H1 (cell line): ENCODE results near the gene STIM2. TPM values are rescaled to one million over a fixed set of nuclear protein-coding genes. Genes with fewer than 3 reads are reported as not detected.

Source experiments
- CTCF ChIA-PET: fragments of 300-600 bp; sonication (Branson Sonifier 250); formaldehyde crosslinking; loops from one replicate; lab custom pipeline; 2021; ENCODE audit not compliant: partially characterized antibody; lab: Charles Lee
- POLR2A ChIA-PET: fragments of 300-600 bp; sonication (Branson Sonifier 250); formaldehyde crosslinking; loops from one replicate; lab custom pipeline; 2021; ENCODE audit warnings: inconsistent platforms; ENCODE audit not compliant: partially characterized antibody; lab: Charles Lee
- DNase-seq, 2 experiments: peaks; one replicate each; pipeline versions ENCODE4 v3.0.0 to v3.0.0-alpha.2; 2010 to 2022; ENCODE audit warnings: low spot score in 2 of 2, low read depth in 1 of 2, mixed read lengths in 1 of 2
- FAIRE-seq: peaks from 2 replicates; lab custom pipeline; 2011; peaks lifted over from hg19 to GRCh38; lab: Jason Lieb, UNC
- H2AFZ ChIP-seq: 2 replicates; pipeline ENCODE4 v1.8.1; 2012; ENCODE audit warnings: low read length, inconsistent platforms
- H2AK5ac ChIP-seq: 2 replicates; pipeline ENCODE4 v1.6.1; 2013; ENCODE audit warnings: low read depth, low read length
- H2BK120ac ChIP-seq: replicated peaks from 2 replicates; pipeline ENCODE3; 2013; ENCODE audit warnings: low read depth, low read length, inconsistent platforms
- H2BK12ac ChIP-seq: 2 replicates; pipeline ENCODE4 v1.6.1; 2013; ENCODE audit warnings: low read depth, low read length
- H2BK15ac ChIP-seq: 2 replicates; pipeline ENCODE4 v1.6.1; 2013; ENCODE audit warnings: low read length
- H2BK20ac ChIP-seq: 2 replicates; pipeline ENCODE4 v1.6.1; 2013; ENCODE audit warnings: low read length
- H2BK5ac ChIP-seq: 2 replicates; pipeline ENCODE4 v1.6.1; 2013; ENCODE audit warnings: low read depth, low read length
- H3K14ac ChIP-seq: 2 replicates; pipeline ENCODE4 v1.6.1; 2013; ENCODE audit warnings: inconsistent platforms; ENCODE audit not compliant: insufficient read length
- H3K18ac ChIP-seq: 2 replicates; pipeline ENCODE4 v1.6.1; 2013; ENCODE audit warnings: low read length; ENCODE audit errors: extremely low read depth
- H3K23ac ChIP-seq: 2 replicates; pipeline ENCODE4 v1.6.1; 2013; ENCODE audit warnings: inconsistent platforms; ENCODE audit not compliant: insufficient read length
- H3K23me2 ChIP-seq: 2 replicates; pipeline ENCODE4 v1.6.1; 2013; ENCODE audit warnings: low read depth, low read length
- H3K27ac ChIP-seq: 2 replicates; pipeline ENCODE4 v1.6.1; 2011; ENCODE audit warnings: low read depth, low read length, inconsistent platforms
- H3K27me3 ChIP-seq, 4 experiments: replicated peaks in 1 of 4; 1 replicate in 1 of 4; 2 replicates in 3 of 4; pipeline versions ENCODE4 v1.6.1 to v1.8.1; 2011 to 2013; ENCODE audit warnings: low read length in 3 of 4, mild to moderate bottlenecking in 3 of 4, inconsistent platforms in 2 of 4, mixed read lengths in 2 of 4, moderate library complexity in 1 of 4; ENCODE audit not compliant: control insufficient read depth in 3 of 4, insufficient read depth in 3 of 4; ENCODE audit errors: extremely low read depth in 1 of 4
- H3K36me3 ChIP-seq, 4 experiments: 2 replicates each; pipeline versions ENCODE4 v1.6.1 to v1.8.1; 2011 to 2013; ENCODE audit warnings: mild to moderate bottlenecking in 4 of 4, low read length in 3 of 4, moderate library complexity in 2 of 4, control low read depth in 1 of 4, inconsistent platforms in 1 of 4; ENCODE audit not compliant: insufficient read depth in 4 of 4, control insufficient read depth in 2 of 4
- H3K4ac ChIP-seq: replicated peaks from 2 replicates; pipeline ENCODE3; 2013; ENCODE audit warnings: low read length, low read depth, mixed read lengths, inconsistent platforms; ENCODE audit not compliant: insufficient read length
- H3K4me1 ChIP-seq, 4 experiments: replicated peaks in 1 of 4; 1 replicate in 1 of 4; 2 replicates in 3 of 4; pipeline versions ENCODE4 v1.6.1 to v1.8.1; 2011 to 2013; ENCODE audit warnings: low read length in 3 of 4, inconsistent platforms in 2 of 4, mixed read lengths in 1 of 4; ENCODE audit not compliant: insufficient read depth in 4 of 4, control insufficient read depth in 3 of 4
- H3K4me2 ChIP-seq, 2 experiments: 2 replicates each; pipeline versions ENCODE4 v1.6.1 to v1.8.1; 2011 to 2013; ENCODE audit warnings: low read depth in 2 of 2, low read length in 2 of 2, control low read depth in 1 of 2, inconsistent platforms in 1 of 2, mild to moderate bottlenecking in 1 of 2; ENCODE audit not compliant: insufficient read depth in 1 of 2
- H3K4me3 ChIP-seq, 4 experiments: fragments of 200-600, 300-600 bp in 1 of 4; sonication (generic), shearing (Covaris generic), sonication (Bioruptor Twin) in 1 of 4; 2 replicates each; pipeline versions ENCODE4 v1.5.1 to v1.8.1; 2011 to 2016; ENCODE audit warnings: low read length in 4 of 4, low read depth in 3 of 4, control low read depth in 2 of 4, inconsistent platforms in 2 of 4, mild to moderate bottlenecking in 2 of 4, mixed read lengths in 1 of 4, moderate library complexity in 1 of 4; ENCODE audit not compliant: insufficient read depth in 2 of 4; ENCODE audit errors: extremely low read depth in 1 of 4
- H3K56ac ChIP-seq: replicated peaks from 2 replicates; pipeline ENCODE3; 2013; ENCODE audit warnings: low read depth, mild to moderate bottlenecking, mixed read lengths, low read length, inconsistent platforms; ENCODE audit not compliant: insufficient read length
- H3K79me1 ChIP-seq: 2 replicates; pipeline ENCODE4 v1.6.1; 2013; ENCODE audit warnings: low read depth, low read length, control low read depth
- H3K79me2 ChIP-seq, 2 experiments: 2 replicates each; pipeline versions ENCODE4 v1.6.1 to v1.8.1; 2012 to 2013; ENCODE audit warnings: low read length in 2 of 2, mild to moderate bottlenecking in 2 of 2, inconsistent platforms in 1 of 2; ENCODE audit not compliant: insufficient read depth in 2 of 2, control insufficient read depth in 1 of 2
- H3K9ac ChIP-seq, 4 experiments: replicated peaks in 1 of 4; 1 replicate in 1 of 4; 2 replicates in 3 of 4; pipeline versions ENCODE4 v1.6.1 to v1.8.1; 2011 to 2013; ENCODE audit warnings: low read depth in 3 of 4, low read length in 3 of 4, control low read depth in 2 of 4, mild to moderate bottlenecking in 2 of 4, moderate library complexity in 2 of 4, inconsistent platforms in 1 of 4; ENCODE audit errors: extremely low read depth in 1 of 4
- H3K9me3 ChIP-seq, 2 experiments: 2 replicates each; pipeline versions ENCODE4 v1.6.1 to v1.8.1; 2012 to 2013; ENCODE audit warnings: mild to moderate bottlenecking in 2 of 2, moderate library complexity in 2 of 2, control low read depth in 1 of 2, inconsistent platforms in 1 of 2, low read depth in 1 of 2, low read length in 1 of 2, mixed read lengths in 1 of 2; ENCODE audit not compliant: insufficient read depth in 2 of 2
- H4K20me1 ChIP-seq, 2 experiments: replicated peaks in 1 of 2; 2 replicates each; pipeline versions ENCODE3 to v1.8.1; 2011 to 2013; ENCODE audit warnings: inconsistent platforms in 2 of 2, low read length in 2 of 2, mild to moderate bottlenecking in 1 of 2; ENCODE audit not compliant: insufficient read depth in 2 of 2, control insufficient read depth in 1 of 2
- H4K5ac ChIP-seq: 2 replicates; pipeline ENCODE4 v1.6.1; 2013; ENCODE audit warnings: low read length, low read depth, mixed read lengths, inconsistent platforms; ENCODE audit not compliant: insufficient read length
- H4K8ac ChIP-seq: 2 replicates; pipeline ENCODE4 v1.8.0; 2013; ENCODE audit warnings: mild to moderate bottlenecking, moderate library complexity, low read length, inconsistent platforms; ENCODE audit not compliant: insufficient read depth; ENCODE audit errors: extremely low read depth
- H4K91ac ChIP-seq: replicated peaks from 2 replicates; pipeline ENCODE3; 2013; ENCODE audit warnings: low read length, mixed read lengths, inconsistent platforms; ENCODE audit not compliant: insufficient read length
- CBX5 ChIP-seq: fragments of 300-800, 300-1000 bp; sonication (generic); IDR thresholded peaks from 2 replicates; pipeline ENCODE4 v1.7.1; 2016; ENCODE audit warnings: antibody characterized with exemption, low read length, low read depth
- CREB1 ChIP-seq: IDR thresholded peaks from 2 replicates; pipeline ENCODE4 v1.6.1; 2012; ENCODE audit warnings: inconsistent platforms
- FOSL1 ChIP-seq: IDR thresholded peaks from 2 replicates; pipeline ENCODE4 v1.6.1; 2011; ENCODE audit warnings: mild to moderate bottlenecking, low read depth, low read length, moderate library complexity; ENCODE audit not compliant: insufficient read depth
- HDAC2 ChIP-seq, 2 experiments: fragments of 300-600 bp in 1 of 2; sonication (generic) in 1 of 2; IDR thresholded peaks; 2 replicates each; pipeline ENCODE4 v1.6.1; 2011 to 2012; ENCODE audit warnings: low read depth in 2 of 2, low read length in 2 of 2, mild to moderate bottlenecking in 2 of 2, moderate library complexity in 2 of 2, borderline replicate concordance in 1 of 2, inconsistent platforms in 1 of 2
- POU5F1 ChIP-seq: IDR thresholded peaks from 2 replicates; pipeline ENCODE4 v1.6.1; 2011; ENCODE audit warnings: low read depth, mild to moderate bottlenecking, low read length, moderate library complexity
- RFX5 ChIP-seq: IDR thresholded peaks from 2 replicates; pipeline ENCODE4 v1.6.1; 2011; ENCODE audit warnings: low read depth, low read length, improper control_type of control experiment, borderline replicate concordance
- SIRT6 ChIP-seq: IDR thresholded peaks from one replicate; pipeline ENCODE4 v1.7.1; 2012; ENCODE audit warnings: low read length, inconsistent platforms
- SP1 ChIP-seq: IDR thresholded peaks from 2 replicates; pipeline ENCODE4 v1.6.1; 2011; ENCODE audit warnings: low read depth, low read length
- SP4 ChIP-seq: IDR thresholded peaks from 2 replicates; pipeline ENCODE4 v1.6.1; 2012; ENCODE audit warnings: low read length, inconsistent platforms
- SUZ12 ChIP-seq: fragments of 200-600 bp; sonication (generic); IDR thresholded peaks from 2 replicates; pipeline ENCODE4 v1.6.1; 2012; ENCODE audit warnings: mild to moderate bottlenecking, inconsistent platforms, low read length, moderate library complexity, mixed read lengths
- TAF1 ChIP-seq: IDR thresholded peaks from 2 replicates; pipeline ENCODE4 v1.6.1; 2011; ENCODE audit warnings: mild to moderate bottlenecking, low read depth, low read length
- TEAD4 ChIP-seq: IDR thresholded peaks from 2 replicates; pipeline ENCODE4 v1.6.1; 2012; ENCODE audit warnings: low read depth, low read length, inconsistent platforms, mixed read lengths
- YY1 ChIP-seq: IDR thresholded peaks from 2 replicates; pipeline ENCODE4 v1.6.1; 2011; ENCODE audit warnings: low read depth, mild to moderate bottlenecking, low read length
- ZNF274 ChIP-seq: IDR thresholded peaks from 2 replicates; pipeline ENCODE4 v1.7.0; 2012; ENCODE audit warnings: low read length, borderline replicate concordance; ENCODE audit errors: extremely low read depth
- WGBS, 2 experiments: shearing (Covaris generic) in 1 of 2; methylation state at CpG; one replicate each; pipeline versions ENCODE4 v1.1.6 to v1.1.7; 2013 to 2015; ENCODE audit warnings: low lambda C conversion rate in 2 of 2, mixed read lengths in 2 of 2, inconsistent platforms in 1 of 2, low coverage in 1 of 2, missing lambda C conversion rate in 1 of 2; ENCODE audit not compliant: insufficient replicate concordance in 2 of 2, insufficient coverage in 1 of 2, insufficient read length in 1 of 2; ENCODE audit errors: extremely low coverage in 1 of 2, missing lambda C conversion rate in 1 of 2; 5-methylcytosine and 5-hydroxymethylcytosine counted together
- polyA plus RNA-seq, 7 experiments: library from polyadenylated mRNA; depleted of rRNA in 3 of 7; stranded (reverse) in 5 of 7; unstranded in 2 of 7; fragments of >200 nt in 5 of 7; fragments of 200-250 nt in 2 of 7; gene quantifications; 1 replicate in 5 of 7; 2 replicates in 1 of 7; 4 replicates in 1 of 7; pipeline versions ENCODE4 v1.2.1 to v1.2.3, GENCODE V29; 2011 to 2013; ENCODE audit warnings: missing spikeins in 2 of 7, mixed read lengths in 2 of 7
- total RNA-seq: library from RNA; stranded (reverse); fragmentation: NEBNext Ultra II Directional; extraction: Animal tissue kit (Norgen Biotek cat#: 25700); gene quantifications from 2 replicates; pipeline ENCODE4 v1.2.1, GENCODE V29; 2021
- TF ChIP-seq, protein P1 (sequence below): IDR thresholded peaks from 2 replicates; pipeline ENCODE4 v1.6.1; 2011; ENCODE audit warnings: low read depth, mild to moderate bottlenecking, low read length; ENCODE audit not compliant: insufficient read depth
- TF ChIP-seq, protein P2 (sequence below): IDR thresholded peaks from 2 replicates; pipeline ENCODE4 v1.6.1; 2012; ENCODE audit warnings: inconsistent platforms

Gene STIM2
- total and polyA plus RNA-seq, 2 of the 8 experiments (the other 6 are each of a cell fraction or from before 2014, with no cell fraction given): 22.9 to 23.0 TPM

DNA sequence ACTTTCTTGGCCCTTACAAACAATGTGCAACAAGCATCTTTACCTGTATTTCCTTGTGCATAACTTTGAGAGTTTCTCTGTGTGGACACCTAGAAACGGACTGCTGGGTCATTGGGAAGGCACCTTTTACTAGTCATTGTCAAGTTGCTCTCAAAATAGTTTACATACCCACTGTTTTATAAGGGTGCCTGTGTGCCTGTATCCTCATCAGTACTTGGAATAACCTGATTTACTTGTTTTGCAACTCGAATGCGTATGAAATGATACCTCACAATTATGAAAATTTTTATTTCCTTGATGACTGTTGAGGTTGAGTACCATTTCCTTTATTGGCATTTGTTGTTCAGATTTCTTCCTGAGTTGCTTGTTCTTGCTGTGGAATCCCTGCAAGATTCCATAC is 150.8 kb downstream of the STIM2 start:
- Histone ChIP-seq H2BK12ac (no peak overlapping the region), H3K14ac (no peak overlapping the region), H2BK15ac (no peak overlapping the region), H2BK5ac (no peak overlapping the region), H3K4me1 (no peaks in the 10 kb centered on the region), H3K4ac (no peak overlapping the region), H2BK20ac (no peak overlapping the region), H2BK120ac (no peak overlapping the region), H3K79me1 (no peaks in the 10 kb centered on the region), H2AFZ (no peak overlapping the region), H3K56ac (no peak overlapping the region), H4K5ac (no peak overlapping the region), H3K27ac (no peak overlapping the region), H3K18ac (no peak overlapping the region), H2AK5ac (no peak overlapping the region), H3K4me2 (no peak overlapping the region), H4K20me1 (no peaks in the 10 kb centered on the region), H3K9ac (no peak overlapping the region), H3K23ac (no peak overlapping the region), H3K79me2 (no peaks in the 10 kb centered on the region), H3K4me3 (no peak overlapping the region), H4K91ac (no peak overlapping the region), H3K27me3 (no peaks in the 10 kb centered on the region), H4K8ac (no peak overlapping the region), H3K36me3 (peaks cover 0 to 3% (median 0%) of the 10 kb centered on the region in 4 experiments; a peak in 1 of 8 replicates), H3K23me2 (no peaks in the 10 kb centered on the region), H3K9me3 (no peaks in the 10 kb centered on the region)
- POLR2A ChIA-PET: no interaction called here
- CTCF ChIA-PET: no interaction called here
- TF ChIP-seq, protein P1, sequence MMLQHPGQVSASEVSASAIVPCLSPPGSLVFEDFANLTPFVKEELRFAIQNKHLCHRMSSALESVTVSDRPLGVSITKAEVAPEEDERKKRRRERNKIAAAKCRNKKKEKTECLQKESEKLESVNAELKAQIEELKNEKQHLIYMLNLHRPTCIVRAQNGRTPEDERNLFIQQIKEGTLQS: no peak
- no peak for TF ChIP-seq SP1
- TF ChIP-seq CBX5: no peak
- no peak for TF ChIP-seq SP4
- TF ChIP-seq SUZ12: no peak
- TF ChIP-seq TAF1: no peak
- no peak for TF ChIP-seq SIRT6
- no peak for TF ChIP-seq YY1
- TF ChIP-seq, protein P2, sequence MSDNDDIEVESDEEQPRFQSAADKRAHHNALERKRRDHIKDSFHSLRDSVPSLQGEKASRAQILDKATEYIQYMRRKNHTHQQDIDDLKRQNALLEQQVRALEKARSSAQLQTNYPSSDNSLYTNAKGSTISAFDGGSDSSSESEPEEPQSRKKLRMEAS: no peak
- TF ChIP-seq ZNF274: no peak
- TF ChIP-seq FOSL1: no peak
- TF ChIP-seq RFX5: no peak
- no peak for TF ChIP-seq POU5F1
- TF ChIP-seq HDAC2 (IDR thresholded peaks at IDR 0.05; ENCODE audit: borderline replicate concordance in 1 of 2, low read depth in 2 of 2, low read length in 2 of 2): no peak
- TF ChIP-seq TEAD4: no peak
- TF ChIP-seq CREB1: no peak
- WGBS, 2 experiments: 87% methylated on average over 3 of the region's 3 CpGs; no CpG with 5 or more reads in 1 of the 2 experiments
- no peak for FAIRE-seq
- DNase-seq: no peak
